Heart left ventricle (tissue), 13 donors: ENCODE results near the gene RHOH.

Experiments used
- CTCF ChIP-seq, 12 donors: fragments of 200-600 bp; sonication (generic) in 4 of 12; IDR thresholded peaks; one replicate each; pipeline versions ENCODE4 v1.5.0 to v1.8.0; 2018 to 2022; ENCODE audit warnings: antibody characterized with exemption in 12 of 12, mild to moderate bottlenecking in 5 of 12
- POLR2A ChIP-seq, 2 donors: fragments of 450-650 bp; IDR thresholded peaks; one replicate each; pipeline ENCODE4 v1.6.1; 2017; ENCODE audit warnings: antibody characterized with exemption in 2 of 2, mild to moderate bottlenecking in 2 of 2, moderate library complexity in 2 of 2
- donor health status: ischemic (EF 13 %, LVEDD 7.1; RV severe dilation, severe dysfunction).
- donor health status: DM: no; HTN: yes; CAD: no.
- donor health status: DM: no; HTN: no; CAD: no.
- donor health status: ischemic (EF 25% LVEDD 6.9; RV normal size, moderate dysfunction).
- donor health status: ischemic (EF 25% LVEDD 5.7; RV mildly dilated, moderate dysfunction).
- donor health status: ischemic (EF 35%, LVEDD 5.7; RV mildly dilated, moderate dysfunction).
- donor health status: nonischemic (EF 11% LVEDD 7.7; RV severe dilation, severe dysfunction).
- donor health status: DM: yes; HTN: yes; CAD: no.
- donor health status: PGD.
- donor health status: ischemic (EF 29% LVEDD 5.4; RV normal size, mild dysfunction).
- donor health status: nonischemic (EF 23%, LVEDD 6.1; RV moderate dilation, normal function).

- TF ChIP-seq CTCF (IDR thresholded peaks at IDR 0.05) (no peak), POLR2A (IDR thresholded peaks at IDR 0.05) (no peak)
Observed at GRCh38 chr4:40190019-40190418, 6.8 kb upstream of the RHOH start.
